Stimulated activated CD4-positive, alpha-beta T cell treated with anti-CD3 and anti-CD28 coated beads, TNF-alpha, amount 100 ng/mL, for 1 hour (primary cell): Measurements from ENCODE around the gene TMEM52B.
"Not testable (repeated sequence)": the region's sequence is repeated elsewhere in the genome, so short reads cannot be mapped to it uniquely, and the experiment has no call there.

Experiments
- DNase-seq, 3 donors: peaks; one replicate each; pipeline ENCODE4 v3.0.0-alpha.2; 2020; ENCODE audit warnings: low read depth in 3 of 3, low spot score in 1 of 3

TMEM52B gene

GRCh38 chr12:10170216-10170615 lies 8.6 kb upstream of the TMEM52B start:
- no peak for DNase-seq

DNA sequence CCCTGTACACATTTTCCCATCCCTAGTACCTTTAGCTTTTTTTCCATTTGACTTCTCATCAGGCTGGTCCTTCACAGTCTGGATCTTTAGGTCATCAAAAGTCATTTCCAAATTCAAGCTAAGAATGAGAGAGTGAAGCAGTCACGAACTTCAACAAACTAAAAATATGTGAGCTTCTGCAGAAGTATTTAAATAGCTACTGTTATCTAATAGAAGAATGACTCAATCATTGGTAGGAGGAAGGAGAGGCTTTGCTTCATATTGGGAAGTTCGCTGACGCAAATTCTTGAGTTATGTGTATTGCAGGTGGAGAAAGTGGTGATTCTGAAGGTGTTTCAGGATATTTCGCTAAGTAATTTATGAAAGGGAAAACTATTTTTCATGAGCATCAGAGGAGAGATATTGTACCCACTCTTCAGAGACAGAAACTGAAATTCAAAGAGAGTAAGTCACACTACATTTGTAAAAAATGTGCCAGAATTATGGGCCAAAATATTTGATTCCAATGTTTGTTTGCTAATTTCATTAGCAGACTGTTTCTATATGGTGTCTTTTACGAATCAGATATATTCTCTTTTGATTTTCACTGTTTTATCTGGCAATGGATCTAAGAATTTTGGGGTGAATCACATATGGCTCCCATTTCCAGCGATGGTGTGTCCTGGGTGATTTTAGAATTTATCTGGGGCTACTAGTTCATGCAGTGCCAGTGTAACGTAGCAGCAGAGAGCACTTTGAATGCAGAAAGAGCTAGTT lies 6.7 kb upstream of the TMEM52B start, which contains the start of gene OLR1:
Gene OLR1 (minus strand): TSS at position 160 of the 756 bp plus-strand sequence. CDS start 55 bp downstream, at position 105.
- DNase-seq, result no peak

- no peak for DNase-seq
Observed at GRCh38 chr12:10174986-10175614, 3.7 kb upstream of the TMEM52B start.

DNA sequence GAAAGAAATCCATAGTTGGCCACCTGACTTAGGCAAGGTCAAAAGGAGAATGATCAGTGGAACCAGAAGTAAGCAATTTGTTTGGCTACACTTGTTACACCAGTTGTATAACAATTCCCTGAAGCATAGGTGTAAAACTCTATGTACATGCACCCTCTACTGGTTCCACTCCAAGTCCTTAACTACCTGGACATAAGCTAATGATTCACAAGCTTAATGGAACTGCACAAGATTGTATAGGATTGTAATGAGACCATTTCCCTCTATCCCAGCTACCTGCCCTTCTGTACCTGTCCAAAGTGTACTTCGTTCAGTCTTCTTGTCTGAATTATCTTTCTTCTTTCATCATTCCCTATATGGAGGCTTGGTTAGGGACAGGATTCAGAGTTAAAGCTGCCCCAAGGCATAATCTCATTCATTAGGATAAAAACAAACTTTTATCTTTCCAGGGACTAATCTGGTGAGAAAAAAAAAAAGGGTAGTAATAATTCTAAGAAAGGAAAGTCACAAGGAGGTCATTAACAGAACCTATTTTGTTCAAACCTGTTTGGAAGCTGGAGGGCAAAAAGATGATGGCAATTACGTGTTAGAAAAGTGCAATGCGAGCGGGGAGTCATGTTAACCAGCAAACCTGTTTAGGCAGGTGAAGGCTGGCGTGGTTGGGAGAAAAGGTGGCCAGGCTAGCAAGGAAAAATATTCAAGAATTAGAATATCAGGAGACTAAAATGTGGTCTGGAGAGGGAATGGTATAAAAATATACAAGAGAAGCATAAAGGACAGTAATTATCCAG lies 2.8 kb upstream of the TMEM52B start:
- DNase-seq, result no peak

GRCh38 chr12:10179776-10180181 lies 947 bp downstream of the TMEM52B start:
- no peak for DNase-seq

- no peak for DNase-seq
Observed at GRCh38 chr12:10182354-10183049, 3.7 kb downstream of the TMEM52B start.

GRCh38 chr12:10184261-10184843 lies 5.5 kb downstream of the TMEM52B start:
- DNase-seq, result no peak

GRCh38 chr12:10186299-10186698 lies 7.5 kb downstream of the TMEM52B start:
- DNase-seq, result no peak

GRCh38 chr12:10186958-10187357 lies 8.1 kb downstream of the TMEM52B start:
- not testable (repeated sequence) for DNase-seq

- DNase-seq, result no peak
Observed at GRCh38 chr12:10189653-10190052, 10.8 kb downstream of the TMEM52B start.

- peak in 1 of 3 donors; percentile 22 for DNase-seq
Observed at GRCh38 chr12:10190558-10191388, 11.9 kb downstream of the TMEM52B start.

GRCh38 chr12:10191865-10192264 lies 13.0 kb downstream of the TMEM52B start:
- DNase-seq, result no peak

GRCh38 chr12:10194160-10194670 lies 15.4 kb downstream of the TMEM52B start:
- no peak for DNase-seq

DNA sequence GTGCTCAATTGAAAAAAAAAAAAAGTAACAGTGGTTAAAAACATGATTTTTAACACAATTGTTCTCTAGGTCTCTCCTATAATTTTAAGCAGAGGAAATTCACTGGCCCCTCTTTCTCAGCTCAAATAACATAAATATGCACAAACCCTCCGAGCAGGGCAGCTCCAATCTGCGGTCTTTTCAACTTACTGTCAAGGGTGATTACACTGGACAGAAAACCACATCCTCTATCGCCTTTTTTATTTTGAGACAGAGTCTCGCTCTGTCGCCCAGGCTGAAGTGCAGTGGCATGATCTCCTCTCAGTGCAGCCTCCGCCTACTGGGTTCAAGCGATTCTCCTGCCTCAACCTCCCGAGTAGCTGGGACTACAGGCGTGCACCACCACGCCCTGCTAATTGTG lies 17.4 kb downstream of the TMEM52B start:
- DNase-seq, result no peak

DNA sequence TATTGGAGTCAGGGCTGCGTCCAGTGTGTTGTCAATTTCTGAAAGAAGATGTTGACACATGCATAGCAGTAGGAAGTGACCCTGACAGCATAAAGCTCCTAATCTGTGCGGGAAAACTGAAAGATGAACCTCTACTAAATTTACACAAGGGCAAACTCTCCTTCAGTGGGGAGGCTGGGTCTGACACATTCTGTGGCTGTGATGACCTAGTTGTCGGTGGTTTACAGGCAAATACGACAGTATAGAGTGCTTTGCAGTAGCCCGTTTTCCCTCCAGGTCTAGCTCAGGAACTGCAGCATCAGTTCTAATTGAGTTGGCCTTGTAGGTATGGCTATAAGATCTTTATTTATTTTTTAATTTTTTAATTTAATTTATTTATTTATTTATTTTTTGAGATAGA lies 19.0 kb downstream of the TMEM52B start:
- no peak for DNase-seq

DNA sequence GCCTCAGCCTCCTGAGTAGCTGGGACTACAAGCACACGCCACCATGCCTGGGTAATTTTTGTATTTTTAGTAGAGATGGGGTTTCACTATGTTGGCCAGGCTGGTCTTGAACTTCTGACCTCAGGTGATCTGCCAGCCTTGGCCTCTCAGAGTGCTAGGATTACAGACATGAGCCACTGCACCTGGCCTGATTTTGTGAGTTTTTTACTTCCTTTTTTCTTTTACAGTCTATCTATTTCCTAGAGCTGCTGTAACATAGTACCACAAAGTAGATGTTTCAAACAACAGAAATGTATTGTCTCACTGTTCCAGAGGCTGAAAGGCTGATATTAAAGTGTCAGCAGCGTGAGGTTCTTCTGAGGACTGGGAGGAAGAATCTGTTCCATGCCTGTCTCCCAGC lies 25.7 kb downstream of the TMEM52B start:
- not testable (repeated sequence) for DNase-seq

DNA sequence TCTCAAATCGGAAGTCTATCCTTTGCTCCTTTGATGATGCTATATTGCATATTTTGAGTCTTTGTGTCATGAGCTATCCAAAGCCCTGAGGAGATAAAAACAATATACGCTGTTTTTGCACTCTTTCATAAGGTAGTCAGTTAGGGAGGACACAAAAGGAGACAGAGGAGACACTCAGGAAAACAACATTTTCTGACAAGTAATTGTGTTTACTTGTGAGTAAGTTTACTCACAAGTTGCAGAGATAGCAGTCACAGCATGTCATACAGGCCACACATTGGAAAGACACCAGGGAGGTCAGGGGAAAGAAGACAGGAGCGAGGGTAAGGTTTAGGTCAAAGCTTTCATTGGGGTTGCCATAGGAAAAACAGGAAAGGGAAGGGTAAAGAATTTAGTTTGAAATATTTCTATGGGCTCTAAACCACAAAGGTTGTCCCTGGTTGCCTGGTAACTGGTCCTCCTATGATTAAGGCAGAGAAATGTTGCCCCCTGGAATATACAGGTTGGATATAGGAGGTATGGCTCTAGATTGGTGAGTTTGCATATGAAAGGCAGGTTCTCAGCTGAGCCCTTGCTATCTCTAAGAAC lies 26.5 kb downstream of the TMEM52B start:
- DNase-seq, result no peak

DNA sequence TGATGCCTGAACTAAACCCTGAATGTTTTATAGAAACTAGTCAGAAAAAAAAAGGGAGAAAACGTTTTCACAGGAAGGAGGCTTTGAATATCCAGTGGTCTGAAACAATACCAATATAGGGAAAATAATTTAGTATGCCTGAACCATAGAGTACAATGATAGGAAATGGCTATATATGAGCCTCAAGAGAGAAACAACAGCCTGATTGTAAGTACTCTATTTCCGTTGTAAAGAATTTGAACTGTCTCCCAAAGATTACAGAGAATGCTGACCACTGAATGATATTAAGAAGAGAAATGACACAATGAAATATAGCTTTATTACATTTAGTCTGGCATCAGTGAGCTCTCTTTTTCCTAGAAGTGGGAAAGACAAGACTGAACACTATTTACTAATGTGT lies 28.3 kb downstream of the TMEM52B start:
- no peak for DNase-seq

DNA sequence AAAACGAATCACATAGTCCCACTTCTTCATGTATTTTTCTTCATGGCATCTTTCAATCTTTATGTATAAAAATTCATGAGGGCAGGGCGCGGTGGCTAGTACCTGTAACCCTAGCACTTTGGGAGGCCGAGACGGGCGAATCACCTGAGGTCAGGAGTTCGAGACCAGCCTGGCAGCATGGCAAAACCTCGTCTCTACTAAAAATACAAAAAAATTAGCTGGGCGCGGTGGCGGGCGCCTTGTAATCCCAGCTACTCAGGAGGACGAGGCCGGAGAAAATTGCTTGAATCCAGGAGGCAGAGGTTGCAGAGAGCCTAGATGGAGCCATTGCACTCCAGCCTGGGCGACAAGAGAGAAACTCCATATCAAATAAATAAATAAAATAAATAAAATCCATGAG lies 31.4 kb downstream of the TMEM52B start:
- no peak for DNase-seq
